Right atrium auricular region (tissue), 2 donors: ENCODE measurements around the gene DLGAP1. TPM values are rescaled to one million over a fixed set of nuclear protein-coding genes. Genes with fewer than 3 reads are reported as not detected.

Source experiments
- DNase-seq: peaks from one replicate; pipeline ENCODE4 v3.0.0-alpha.2; 2019; ENCODE audit warnings: low spot score
- H3K27ac ChIP-seq, 2 donors: fragments of 200-600 bp; sonication (generic); 1 replicate in 1 of 2; 2 replicates in 1 of 2; pipeline ENCODE4 v1.5.1; 2016 to 2019
- H3K27me3 ChIP-seq, 2 donors: fragments of 200-600 bp; sonication (generic); one replicate each; pipeline versions ENCODE4 v1.5.1 to v1.6.0; 2017 to 2019
- H3K36me3 ChIP-seq: fragments of 200-600 bp; sonication (generic); one replicate; pipeline ENCODE4 v1.5.1; 2016
- H3K4me1 ChIP-seq, 2 donors: fragments of 200-600 bp; sonication (generic); one replicate each; pipeline versions ENCODE4 v1.5.1 to v1.6.0; 2017 to 2019
- H3K4me3 ChIP-seq, 2 donors: fragments of 200-600 bp; sonication (generic); 1 replicate in 1 of 2; 2 replicates in 1 of 2; pipeline ENCODE4 v1.5.1; 2017 to 2019; ENCODE audit warnings: mild to moderate bottlenecking in 1 of 2, moderate library complexity in 1 of 2
- H3K9me3 ChIP-seq, 2 donors: fragments of 200-600 bp; sonication (generic); one replicate each; pipeline ENCODE4 v1.5.1; 2019
- CTCF ChIP-seq, 2 donors: fragments of 200-600 bp; sonication (generic); IDR thresholded peaks; one replicate each; pipeline ENCODE4 v1.5.1; 2019; ENCODE audit warnings: antibody characterized with exemption in 2 of 2
- total RNA-seq, 2 donors: library from RNA; depleted of rRNA; stranded (reverse); fragments of >200 nt; gene quantifications; one replicate each; pipeline ENCODE4 v1.1.0, GENCODE V29; 2016

Gene DLGAP1
- total RNA-seq, 2 donors from 2014 or later = 0.56 to 1.1 TPM

- Histone ChIP-seq H3K4me1 (peaks cover 0 to 6% of the 10 kb centered on the region in 2 donors), H3K4me3 (no peak overlapping the region), H3K9me3 (no peaks in the 10 kb centered on the region), H3K36me3 (no peaks in the 10 kb centered on the region), H3K27ac (no peak overlapping the region), H3K27me3 (no peaks in the 10 kb centered on the region)
- TF ChIP-seq CTCF (IDR thresholded peaks at IDR 0.05) = no peak
- DNase-seq = no peak
Observed at GRCh38 chr18:3494245-3494526, 960.9 kb downstream of the DLGAP1 start.

GRCh38 chr18:3493501-3494244 is 961.4 kb downstream of the DLGAP1 start:
- Histone ChIP-seq H3K27me3 (no peaks in the 10 kb centered on the region), H3K36me3 (no peaks in the 10 kb centered on the region), H3K27ac (no peak overlapping the region), H3K9me3 (no peaks in the 10 kb centered on the region), H3K4me1 (peaks cover 0 to under 1% of the 10 kb centered on the region in 2 donors), H3K4me3 (no peak overlapping the region)
- DNase-seq = no peak
- no peak for TF ChIP-seq CTCF (IDR thresholded peaks at IDR 0.05)

GRCh38 chr18:3492721-3493120 is 962.4 kb downstream of the DLGAP1 start:
- Histone ChIP-seq H3K27me3 (no peaks in the 10 kb centered on the region), H3K9me3 (no peaks in the 10 kb centered on the region), H3K36me3 (no peaks in the 10 kb centered on the region), H3K27ac (no peak overlapping the region), H3K4me3 (no peak overlapping the region), H3K4me1 (no peaks in the 10 kb centered on the region)
- no peak for TF ChIP-seq CTCF (IDR thresholded peaks at IDR 0.05)
- DNase-seq = no peak

- no peak for DNase-seq
- H3K27me3 ChIP-seq = no peaks in the 10 kb centered on the region
- H3K4me1 ChIP-seq = no peaks in the 10 kb centered on the region
- H3K27ac ChIP-seq = no peak overlapping the region
- H3K36me3 ChIP-seq = no peaks in the 10 kb centered on the region
- H3K9me3 ChIP-seq = no peaks in the 10 kb centered on the region
- no peak overlapping the region for H3K4me3 ChIP-seq
- no peak for TF ChIP-seq CTCF (IDR thresholded peaks at IDR 0.05)
Observed at GRCh38 chr18:3491981-3492555, 963.0 kb downstream of the DLGAP1 start.

GRCh38 chr18:3489462-3489861 is 965.6 kb downstream of the DLGAP1 start:
- H3K36me3 ChIP-seq = no peaks in the 10 kb centered on the region
- no peaks in the 10 kb centered on the region for H3K9me3 ChIP-seq
- no peak for DNase-seq
- no peaks in the 10 kb centered on the region for H3K4me1 ChIP-seq
- H3K27me3 ChIP-seq = no peaks in the 10 kb centered on the region
- H3K4me3 ChIP-seq = no peak overlapping the region
- no peak for TF ChIP-seq CTCF (IDR thresholded peaks at IDR 0.05)
- no peak overlapping the region for H3K27ac ChIP-seq

GRCh38 chr18:3486512-3486911 is 968.6 kb downstream of the DLGAP1 start:
- Histone ChIP-seq H3K4me3 (no peak overlapping the region), H3K9me3 (no peaks in the 10 kb centered on the region), H3K27ac (no peak overlapping the region), H3K36me3 (no peaks in the 10 kb centered on the region), H3K4me1 (no peaks in the 10 kb centered on the region), H3K27me3 (no peaks in the 10 kb centered on the region)
- no peak for DNase-seq
- no peak for TF ChIP-seq CTCF (IDR thresholded peaks at IDR 0.05)
